ENCODE data around the gene OGFOD3.

- TF ChIP-seq CBX5 (IDR thresholded peaks at IDR 0.05; ENCODE audit: borderline replicate concordance, low read depth) (no peak), RBFOX2 (IDR thresholded peaks at IDR 0.05; ENCODE audit: low read depth, low read length) (no peak), SNRNP70 (optimal IDR thresholded peaks at IDR 0.05; ENCODE audit: low read depth, low read length) (no peak), ZNF121 (CRISPR knock-in tag; conservative IDR thresholded peaks at IDR 0.05) (no peak)
- TF ChIP-seq, protein P1, sequence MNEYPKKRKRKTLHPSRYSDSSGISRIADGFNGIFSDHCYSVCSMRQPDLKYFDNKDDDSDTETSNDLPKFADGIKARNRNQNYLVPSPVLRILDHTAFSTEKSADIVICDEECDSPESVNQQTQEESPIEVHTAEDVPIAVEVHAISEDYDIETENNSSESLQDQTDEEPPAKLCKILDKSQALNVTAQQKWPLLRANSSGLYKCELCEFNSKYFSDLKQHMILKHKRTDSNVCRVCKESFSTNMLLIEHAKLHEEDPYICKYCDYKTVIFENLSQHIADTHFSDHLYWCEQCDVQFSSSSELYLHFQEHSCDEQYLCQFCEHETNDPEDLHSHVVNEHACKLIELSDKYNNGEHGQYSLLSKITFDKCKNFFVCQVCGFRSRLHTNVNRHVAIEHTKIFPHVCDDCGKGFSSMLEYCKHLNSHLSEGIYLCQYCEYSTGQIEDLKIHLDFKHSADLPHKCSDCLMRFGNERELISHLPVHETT (CRISPR knock-in tag; conservative IDR thresholded peaks at IDR 0.05 in 1 of 2, IDR thresholded peaks at IDR 0.05 in 1 of 2), result no peak
- TF ChIP-seq, protein P2, sequence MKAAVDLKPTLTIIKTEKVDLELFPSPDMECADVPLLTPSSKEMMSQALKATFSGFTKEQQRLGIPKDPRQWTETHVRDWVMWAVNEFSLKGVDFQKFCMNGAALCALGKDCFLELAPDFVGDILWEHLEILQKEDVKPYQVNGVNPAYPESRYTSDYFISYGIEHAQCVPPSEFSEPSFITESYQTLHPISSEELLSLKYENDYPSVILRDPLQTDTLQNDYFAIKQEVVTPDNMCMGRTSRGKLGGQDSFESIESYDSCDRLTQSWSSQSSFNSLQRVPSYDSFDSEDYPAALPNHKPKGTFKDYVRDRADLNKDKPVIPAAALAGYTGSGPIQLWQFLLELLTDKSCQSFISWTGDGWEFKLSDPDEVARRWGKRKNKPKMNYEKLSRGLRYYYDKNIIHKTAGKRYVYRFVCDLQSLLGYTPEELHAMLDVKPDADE (conservative IDR thresholded peaks at IDR 0.05; ENCODE audit: control insufficient read depth, low read depth, low read length), result no peak
These were observed 75.9 kb downstream of the OGFOD3 start for GRCh38 chr17:82342361-82343079.
